ENCODE measurements around the gene RANBP17. TPM values are rescaled to one million over a fixed set of nuclear protein-coding genes. Genes with fewer than 3 reads are reported as not detected.

Gene RANBP17
- total RNA-seq, 1 experiment from 2014 or later, result 6.0 TPM

DNA sequence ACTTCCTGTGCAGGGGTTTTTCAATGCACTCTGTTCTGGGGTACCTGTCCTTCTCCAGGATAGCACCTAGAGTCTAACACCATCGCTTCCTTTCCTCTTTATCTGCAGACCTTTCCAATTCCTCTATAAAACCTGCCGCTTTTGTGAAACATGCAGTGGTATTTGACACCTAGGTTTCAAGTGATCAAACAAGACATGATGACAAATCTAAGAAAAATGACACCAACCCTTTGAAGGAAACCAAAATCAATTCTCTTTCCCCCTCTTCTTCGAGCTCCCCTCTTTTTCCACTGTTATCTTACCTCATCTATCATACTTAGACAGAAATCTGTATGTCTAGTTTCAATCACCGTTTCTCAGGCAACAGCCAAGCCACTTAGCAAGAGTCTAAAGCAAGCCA lies 25.6 kb upstream of the RANBP17 start:
- Histone ChIP-seq H3K79me2 (ENCODE audit: low read length) (no peaks in the 10 kb centered on the region), H3K4me1 (ENCODE audit: insufficient read depth, low read length) (no peaks in the 10 kb centered on the region), H3K4me3 (ENCODE audit: low read length) (no peak overlapping the region), H3K27me3 (ENCODE audit: low read length) (no peaks in the 10 kb centered on the region), H3K36me3 (ENCODE audit: low read depth, low read length) (no peaks in the 10 kb centered on the region), H3F3A (ENCODE audit: low read length, unreplicated experiment) (no peaks in the 10 kb centered on the region), H4K20me1 (ENCODE audit: low read length) (no peaks in the 10 kb centered on the region), H2AFZ (ENCODE audit: low read length) (no peak overlapping the region), H3K4me2 (ENCODE audit: low read length) (no peak overlapping the region), H3K9me2 (replicated peaks; ENCODE audit: low read length) (no peaks in the 10 kb centered on the region), H3K9me3 (ENCODE audit: low read length) (no peaks in the 10 kb centered on the region), H3K9ac (ENCODE audit: low read length) (no peak overlapping the region), H3K27ac (ENCODE audit: low read length) (no peak overlapping the region)
- intact Hi-C loops (cut with micrococcal nuclease), result no loop called here
- ChIA-PET CTCF (no interaction called here), POLR2A (ENCODE audit: unreplicated experiment) (no interaction called here)
- TF ChIP-seq EZH2 (IDR thresholded peaks at IDR 0.05; ENCODE audit: low read length, unreplicated experiment), result no peak
- TF ChIP-seq EZH2phosphoT487 (IDR thresholded peaks at IDR 0.05; ENCODE audit: borderline replicate concordance, low read length), result no peak
- BruUV-seq (replicated peaks), result no TSS peak
- ATAC-seq, result no peak
- peak; percentile 10 for DNase-seq

DNA sequence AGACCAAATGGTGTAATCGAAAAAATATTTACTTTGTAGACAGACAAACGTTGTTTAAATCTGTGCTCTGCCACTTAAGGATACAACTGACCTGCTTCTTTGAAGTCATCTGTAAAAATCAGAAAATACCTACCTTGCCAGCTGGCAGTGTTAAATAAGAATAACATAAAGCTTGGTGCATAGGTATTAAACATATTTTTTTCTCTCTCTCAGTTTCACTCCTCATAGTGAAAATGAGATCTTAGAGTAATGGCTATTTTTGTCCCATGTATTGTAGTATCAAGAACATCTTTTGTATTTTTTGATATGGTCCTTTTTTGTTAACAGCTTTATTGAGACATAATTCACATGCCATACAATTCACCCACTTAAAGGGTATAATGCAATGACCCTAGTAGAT lies 17.9 kb upstream of the RANBP17 start:
- CTCF ChIA-PET, result no interaction called here
- no TSS peak for BruUV-seq (replicated peaks)
- no peak overlapping the region for H3K27ac ChIP-seq (ENCODE audit: low read length)
- no peaks in the 10 kb centered on the region for H3K36me3 ChIP-seq (ENCODE audit: low read depth, low read length)
- H3K9ac ChIP-seq (ENCODE audit: low read length), result no peak overlapping the region
- H3K27me3 ChIP-seq (ENCODE audit: low read length), result no peaks in the 10 kb centered on the region
- no peak overlapping the region for H2AFZ ChIP-seq (ENCODE audit: low read length)
- H3K9me3 ChIP-seq (ENCODE audit: low read length), result no peaks in the 10 kb centered on the region
- H3K4me1 ChIP-seq (ENCODE audit: insufficient read depth, low read length), result no peaks in the 10 kb centered on the region
- TF ChIP-seq EZH2phosphoT487 (IDR thresholded peaks at IDR 0.05; ENCODE audit: borderline replicate concordance, low read length) (no peak), EZH2 (IDR thresholded peaks at IDR 0.05; ENCODE audit: low read length, unreplicated experiment) (no peak)
- TF ChIP-seq, protein P1, sequence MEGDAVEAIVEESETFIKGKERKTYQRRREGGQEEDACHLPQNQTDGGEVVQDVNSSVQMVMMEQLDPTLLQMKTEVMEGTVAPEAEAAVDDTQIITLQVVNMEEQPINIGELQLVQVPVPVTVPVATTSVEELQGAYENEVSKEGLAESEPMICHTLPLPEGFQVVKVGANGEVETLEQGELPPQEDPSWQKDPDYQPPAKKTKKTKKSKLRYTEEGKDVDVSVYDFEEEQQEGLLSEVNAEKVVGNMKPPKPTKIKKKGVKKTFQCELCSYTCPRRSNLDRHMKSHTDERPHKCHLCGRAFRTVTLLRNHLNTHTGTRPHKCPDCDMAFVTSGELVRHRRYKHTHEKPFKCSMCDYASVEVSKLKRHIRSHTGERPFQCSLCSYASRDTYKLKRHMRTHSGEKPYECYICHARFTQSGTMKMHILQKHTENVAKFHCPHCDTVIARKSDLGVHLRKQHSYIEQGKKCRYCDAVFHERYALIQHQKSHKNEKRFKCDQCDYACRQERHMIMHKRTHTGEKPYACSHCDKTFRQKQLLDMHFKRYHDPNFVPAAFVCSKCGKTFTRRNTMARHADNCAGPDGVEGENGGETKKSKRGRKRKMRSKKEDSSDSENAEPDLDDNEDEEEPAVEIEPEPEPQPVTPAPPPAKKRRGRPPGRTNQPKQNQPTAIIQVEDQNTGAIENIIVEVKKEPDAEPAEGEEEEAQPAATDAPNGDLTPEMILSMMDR (conservative IDR thresholded peaks at IDR 0.05; ENCODE audit: low read depth, low read length), result no peak
- no peak for DNase-seq
- no peaks in the 10 kb centered on the region for H4K20me1 ChIP-seq (ENCODE audit: low read length)
- H3K9me2 ChIP-seq (replicated peaks; ENCODE audit: low read length), result no peaks in the 10 kb centered on the region
- POLR2A ChIA-PET (ENCODE audit: unreplicated experiment), result no interaction called here
- intact Hi-C loops (cut with micrococcal nuclease), result no loop called here
- H3F3A ChIP-seq (ENCODE audit: low read length, unreplicated experiment), result no peaks in the 10 kb centered on the region
- H3K79me2 ChIP-seq (ENCODE audit: low read length), result no peaks in the 10 kb centered on the region
- H3K4me3 ChIP-seq (ENCODE audit: low read length), result no peak overlapping the region
- no peak for ATAC-seq
- H3K4me2 ChIP-seq (ENCODE audit: low read length), result no peak overlapping the region

- H3K36me3 ChIP-seq (ENCODE audit: low read depth, low read length), result no peaks in the 10 kb centered on the region
- CTCF ChIA-PET, result no interaction called here
- DNase-seq (no peak), ATAC-seq (no peak)
- H3K4me2 ChIP-seq (ENCODE audit: low read length), result no peak overlapping the region
- no TSS peak for BruUV-seq (replicated peaks)
- no peak overlapping the region for H2AFZ ChIP-seq (ENCODE audit: low read length)
- H3K27ac ChIP-seq (ENCODE audit: low read length), result no peak overlapping the region
- no peaks in the 10 kb centered on the region for H3K4me1 ChIP-seq (ENCODE audit: insufficient read depth, low read length)
- intact Hi-C loops (cut with micrococcal nuclease), result no loop called here
- H3K27me3 ChIP-seq (ENCODE audit: low read length), result no peaks in the 10 kb centered on the region
- no peaks in the 10 kb centered on the region for H3K9me3 ChIP-seq (ENCODE audit: low read length)
- POLR2A ChIA-PET (ENCODE audit: unreplicated experiment), result no interaction called here
- TF ChIP-seq, protein P1 (conservative IDR thresholded peaks at IDR 0.05; ENCODE audit: low read depth, low read length), result no peak
- TF ChIP-seq EZH2 (IDR thresholded peaks at IDR 0.05; ENCODE audit: low read length, unreplicated experiment) (no peak), EZH2phosphoT487 (IDR thresholded peaks at IDR 0.05; ENCODE audit: borderline replicate concordance, low read length) (no peak)
- H3K79me2 ChIP-seq (ENCODE audit: low read length), result no peaks in the 10 kb centered on the region
- no peak overlapping the region for H3K4me3 ChIP-seq (ENCODE audit: low read length)
- H4K20me1 ChIP-seq (ENCODE audit: low read length), result no peaks in the 10 kb centered on the region
- H3K9ac ChIP-seq (ENCODE audit: low read length), result no peak overlapping the region
- H3F3A ChIP-seq (ENCODE audit: low read length, unreplicated experiment), result no peaks in the 10 kb centered on the region
- no peaks in the 10 kb centered on the region for H3K9me2 ChIP-seq (replicated peaks; ENCODE audit: low read length)
Measured at GRCh38 chr5:170844651-170845050, 17.2 kb upstream of the RANBP17 start.
